GM19372 (cell line): ENCODE measurements around the gene ECT2.
"Not testable (repeated sequence)": the region's sequence is repeated elsewhere in the genome, so short reads cannot be mapped to it uniquely, and the experiment has no call there.

Experiments used
- ATAC-seq: cut with Tn5 transposase; IDR thresholded peaks from one replicate; pipeline ENCODE4 v1.9.1; 2021; ENCODE audit warnings: mild to moderate bottlenecking, low read depth, moderate library complexity; ENCODE audit not compliant: unreplicated experiment

Gene ECT2, protein sequence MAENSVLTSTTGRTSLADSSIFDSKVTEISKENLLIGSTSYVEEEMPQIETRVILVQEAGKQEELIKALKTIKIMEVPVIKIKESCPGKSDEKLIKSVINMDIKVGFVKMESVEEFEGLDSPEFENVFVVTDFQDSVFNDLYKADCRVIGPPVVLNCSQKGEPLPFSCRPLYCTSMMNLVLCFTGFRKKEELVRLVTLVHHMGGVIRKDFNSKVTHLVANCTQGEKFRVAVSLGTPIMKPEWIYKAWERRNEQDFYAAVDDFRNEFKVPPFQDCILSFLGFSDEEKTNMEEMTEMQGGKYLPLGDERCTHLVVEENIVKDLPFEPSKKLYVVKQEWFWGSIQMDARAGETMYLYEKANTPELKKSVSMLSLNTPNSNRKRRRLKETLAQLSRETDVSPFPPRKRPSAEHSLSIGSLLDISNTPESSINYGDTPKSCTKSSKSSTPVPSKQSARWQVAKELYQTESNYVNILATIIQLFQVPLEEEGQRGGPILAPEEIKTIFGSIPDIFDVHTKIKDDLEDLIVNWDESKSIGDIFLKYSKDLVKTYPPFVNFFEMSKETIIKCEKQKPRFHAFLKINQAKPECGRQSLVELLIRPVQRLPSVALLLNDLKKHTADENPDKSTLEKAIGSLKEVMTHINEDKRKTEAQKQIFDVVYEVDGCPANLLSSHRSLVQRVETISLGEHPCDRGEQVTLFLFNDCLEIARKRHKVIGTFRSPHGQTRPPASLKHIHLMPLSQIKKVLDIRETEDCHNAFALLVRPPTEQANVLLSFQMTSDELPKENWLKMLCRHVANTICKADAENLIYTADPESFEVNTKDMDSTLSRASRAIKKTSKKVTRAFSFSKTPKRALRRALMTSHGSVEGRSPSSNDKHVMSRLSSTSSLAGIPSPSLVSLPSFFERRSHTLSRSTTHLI

DNA sequence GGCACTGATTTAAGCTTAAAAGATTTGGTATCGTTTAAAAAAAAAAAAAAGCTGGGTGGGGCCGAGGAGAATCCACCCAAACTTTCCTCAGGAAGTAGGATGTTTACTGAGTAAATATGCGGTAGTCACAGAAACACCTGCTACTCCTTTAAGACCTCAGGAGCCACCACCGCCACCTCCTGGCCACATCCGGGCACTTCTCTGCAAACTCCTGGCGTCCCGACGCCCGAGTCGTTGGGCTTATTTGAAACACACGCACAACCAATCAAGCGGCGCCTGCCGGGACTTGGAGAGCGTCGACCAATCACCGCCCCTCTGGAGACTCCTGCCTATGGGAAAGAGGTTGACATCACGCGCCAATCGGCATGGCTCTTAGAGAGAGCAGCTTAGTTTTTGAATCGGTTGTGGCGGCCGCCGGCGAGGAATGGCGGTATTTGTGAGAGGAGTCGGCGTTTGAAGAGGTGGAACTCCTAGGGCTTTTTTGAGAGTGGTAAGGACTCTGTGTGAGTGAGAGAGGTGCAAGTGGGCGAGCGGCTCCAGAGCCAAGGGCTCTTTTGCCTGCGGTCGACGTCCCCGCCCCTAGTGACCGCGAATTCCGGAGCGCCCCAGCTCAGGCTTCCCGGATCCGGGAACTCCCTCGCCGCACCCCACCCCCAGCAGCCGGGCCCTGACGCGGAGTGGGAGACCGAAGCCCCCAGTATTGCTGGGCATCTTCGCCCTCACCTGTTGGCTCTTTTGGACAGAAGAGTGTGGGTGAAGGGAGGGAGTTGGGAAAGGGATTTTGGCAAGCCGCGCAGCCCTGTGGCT lies at the start of gene ECT2:
ECT2 (plus strand) TSS at position 359 of the 807 bp plus-strand sequence. CDS start 3,805 bp downstream, outside the sequence.
- peak; percentile 95 for ATAC-seq

DNA sequence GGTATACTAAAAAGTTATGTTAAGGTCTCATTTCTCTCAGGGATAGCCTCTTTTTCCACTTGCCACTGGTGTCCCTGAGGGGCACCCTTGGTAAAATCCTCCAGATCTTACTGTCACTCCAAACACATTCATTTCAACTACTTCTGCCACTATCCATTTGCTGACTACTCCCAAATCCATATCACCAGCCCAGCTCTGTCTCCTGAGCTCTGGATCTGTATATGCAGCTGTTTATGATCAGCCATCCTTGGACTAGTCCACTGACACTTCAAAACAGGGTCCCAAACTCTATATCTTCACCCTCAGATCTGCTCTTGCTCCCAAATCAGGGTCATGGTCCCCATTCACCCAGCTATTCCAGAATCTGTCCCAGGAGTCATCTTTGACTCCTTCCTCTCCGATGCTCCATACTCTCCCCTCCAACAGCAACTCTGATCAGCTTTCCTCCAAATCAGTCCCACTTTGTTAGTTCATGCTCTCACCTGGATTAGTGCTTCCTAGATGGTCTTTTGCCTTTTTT lies 49.5 kb upstream of the ECT2 start:
- no peak for ATAC-seq

DNA sequence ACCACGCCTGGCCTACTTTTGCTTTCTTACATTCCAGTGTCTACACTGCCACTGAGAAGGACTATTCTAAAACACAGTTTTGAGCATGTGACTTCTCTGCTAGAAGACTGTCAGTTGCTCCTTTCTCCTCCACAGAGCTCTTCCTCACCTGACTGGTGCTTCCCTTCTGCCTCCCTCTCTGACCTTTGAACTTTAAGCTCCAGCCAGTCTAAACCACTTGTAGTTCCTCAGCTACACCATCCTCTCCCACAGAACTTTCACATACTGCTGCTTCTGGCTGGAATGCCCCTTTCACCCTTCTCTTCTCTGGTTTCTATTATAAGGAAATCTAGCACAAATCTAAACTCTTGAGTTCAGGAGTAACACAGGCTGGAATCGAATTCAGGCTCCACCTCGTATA lies 48.8 kb upstream of the ECT2 start:
- ATAC-seq = no peak

DNA sequence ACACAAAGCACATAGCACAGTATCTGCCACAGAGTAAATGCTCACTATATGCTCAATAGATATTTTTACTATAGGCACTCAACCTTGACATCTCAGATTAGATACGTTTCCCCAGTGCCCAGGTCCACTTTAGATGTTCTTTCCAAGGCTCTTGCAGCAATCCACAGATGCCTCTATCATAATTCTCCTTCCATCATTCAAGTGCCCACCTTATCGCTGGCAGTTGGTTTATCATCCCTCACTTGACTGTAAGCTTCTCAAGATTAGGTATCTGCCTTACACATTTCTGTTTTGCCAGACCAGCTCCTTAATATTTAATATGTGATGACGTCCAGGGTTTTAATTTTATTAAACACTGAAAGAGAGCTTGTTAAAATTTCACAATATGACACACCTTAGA lies 48.3 kb upstream of the ECT2 start:
- no peak for ATAC-seq

DNA sequence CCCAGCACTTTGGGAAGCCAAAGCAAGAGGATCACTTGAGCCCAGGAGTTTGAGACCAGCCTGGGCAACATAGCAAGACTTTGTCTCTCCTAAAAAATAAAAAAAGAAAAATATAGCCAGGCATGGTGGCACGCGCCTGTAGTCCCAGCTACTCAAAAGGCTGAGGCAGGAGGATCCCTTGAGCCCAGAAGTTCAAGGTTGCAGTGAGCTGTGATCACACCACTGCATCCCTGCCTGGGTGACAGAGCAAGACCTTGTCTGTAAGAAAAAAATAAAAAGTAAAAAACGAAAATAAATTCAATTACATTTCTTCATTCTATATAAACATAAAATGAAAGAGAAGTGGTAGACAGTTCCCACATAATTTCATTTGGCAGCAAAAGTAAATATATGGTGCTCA lies 47.8 kb upstream of the ECT2 start:
- not testable (repeated sequence) for ATAC-seq

DNA sequence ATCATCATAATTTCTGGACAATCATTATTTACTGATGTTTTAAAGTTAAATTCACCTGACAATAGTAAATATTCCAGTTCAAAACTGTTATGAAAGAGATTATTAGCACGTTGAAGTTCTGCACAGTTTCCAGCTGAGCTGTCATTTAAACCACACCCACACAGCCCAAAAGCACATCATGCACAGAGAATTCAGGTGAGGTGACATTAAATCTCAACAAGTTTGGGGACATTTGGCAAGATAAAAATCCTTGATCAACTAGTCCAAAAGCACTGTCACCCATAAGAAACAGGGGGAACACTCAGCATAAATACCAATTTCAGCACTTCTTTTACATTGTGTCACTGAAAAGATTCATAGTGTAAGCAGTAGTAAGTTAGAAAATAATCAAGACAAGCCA lies 46.5 kb upstream of the ECT2 start:
- no peak for ATAC-seq

DNA sequence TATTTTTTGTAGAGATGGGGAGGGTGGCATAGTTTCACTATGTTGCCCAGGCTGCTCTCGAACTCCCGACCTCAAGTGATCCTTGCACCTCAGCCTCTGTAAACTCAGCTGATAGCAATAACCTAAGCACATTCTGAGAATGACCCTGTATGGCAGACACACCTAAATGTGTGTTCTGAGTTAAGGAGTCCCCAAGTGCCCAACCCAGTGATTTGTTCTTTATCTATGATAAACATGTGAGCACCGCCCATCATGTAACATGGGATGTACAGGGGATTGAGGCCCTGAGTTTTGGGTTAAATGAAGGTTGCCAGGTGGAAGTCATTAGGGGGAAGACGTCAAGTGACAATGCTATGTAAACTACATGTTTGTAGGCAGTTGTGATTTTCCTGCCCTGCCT lies 45.4 kb upstream of the ECT2 start:
- ATAC-seq = no peak

DNA sequence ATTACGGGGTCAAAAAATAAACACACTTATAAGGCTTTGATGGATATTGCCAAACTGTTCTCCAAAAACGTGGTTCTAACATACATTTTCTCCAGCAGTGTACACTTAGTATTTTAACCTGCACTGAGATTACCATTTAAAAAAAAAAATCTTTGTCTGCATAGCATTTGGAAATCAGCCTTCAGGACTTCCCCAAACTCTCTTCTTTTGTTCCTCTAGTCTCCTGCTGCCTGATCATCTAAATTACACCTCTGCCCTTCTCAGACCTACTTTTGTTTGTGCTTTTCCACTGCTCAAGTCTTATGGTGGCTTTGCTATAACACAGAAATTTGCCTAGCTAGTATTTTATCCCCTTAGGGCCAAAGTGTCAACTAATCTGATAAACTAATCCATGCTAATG lies 43.5 kb upstream of the ECT2 start:
- ATAC-seq = no peak

DNA sequence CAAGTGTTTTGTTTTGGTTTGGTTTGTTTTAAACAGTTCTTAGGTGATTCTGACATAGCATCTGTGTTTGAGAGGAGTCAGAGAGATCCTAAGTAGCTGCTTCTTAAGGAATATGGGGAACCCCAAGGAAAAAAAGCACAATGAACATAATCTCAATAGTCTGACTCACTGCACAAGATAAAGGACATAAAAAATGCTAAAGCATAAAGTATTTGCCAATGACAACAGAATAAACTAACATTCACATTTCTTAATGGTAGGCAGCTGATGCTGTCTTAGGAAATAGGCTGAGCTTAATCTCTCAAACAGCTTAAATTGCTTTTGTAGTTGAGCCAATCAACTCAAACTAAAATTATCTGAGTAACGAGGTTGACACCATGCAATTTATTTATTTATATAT lies 42.6 kb upstream of the ECT2 start:
- ATAC-seq = no peak

DNA sequence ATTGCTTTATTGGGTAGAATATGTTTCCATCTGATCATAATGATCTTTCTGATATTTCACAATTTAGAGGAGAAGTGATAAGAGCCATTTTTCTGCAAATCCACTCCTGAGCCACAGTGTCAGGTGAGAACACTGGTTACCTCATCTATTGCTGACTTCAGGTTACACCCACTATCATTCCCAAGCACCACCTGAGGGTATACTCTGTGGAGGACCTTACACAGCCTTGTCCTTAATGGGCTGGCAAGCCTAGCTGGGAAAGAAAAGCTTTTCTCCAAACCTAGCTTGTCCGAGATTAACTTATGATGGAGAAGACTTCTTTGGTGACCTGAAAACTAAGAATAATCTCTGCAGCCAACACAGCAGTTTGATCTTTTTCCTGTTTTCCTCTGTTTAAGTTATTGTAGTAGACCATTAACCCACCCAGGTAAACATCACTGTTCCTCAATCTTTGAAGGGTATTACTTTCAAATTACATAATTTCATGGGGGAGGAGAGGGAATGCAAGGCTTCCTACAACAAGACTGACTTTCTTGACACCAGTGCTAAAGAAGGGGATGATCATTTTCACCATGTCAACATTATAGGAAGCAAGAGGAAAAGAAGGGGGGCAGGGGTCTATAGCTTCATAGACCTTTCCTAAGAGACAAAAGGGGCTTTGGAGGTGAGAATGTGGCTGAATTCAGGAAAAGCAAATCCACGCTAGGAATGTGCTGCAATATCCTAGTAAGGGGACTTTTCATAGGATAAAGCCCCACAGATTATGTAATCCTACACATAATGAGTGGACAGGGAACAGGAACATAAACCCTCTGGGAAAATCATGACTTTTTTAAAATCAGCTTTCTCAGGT lies 41.4 kb upstream of the ECT2 start:
- no peak for ATAC-seq

DNA sequence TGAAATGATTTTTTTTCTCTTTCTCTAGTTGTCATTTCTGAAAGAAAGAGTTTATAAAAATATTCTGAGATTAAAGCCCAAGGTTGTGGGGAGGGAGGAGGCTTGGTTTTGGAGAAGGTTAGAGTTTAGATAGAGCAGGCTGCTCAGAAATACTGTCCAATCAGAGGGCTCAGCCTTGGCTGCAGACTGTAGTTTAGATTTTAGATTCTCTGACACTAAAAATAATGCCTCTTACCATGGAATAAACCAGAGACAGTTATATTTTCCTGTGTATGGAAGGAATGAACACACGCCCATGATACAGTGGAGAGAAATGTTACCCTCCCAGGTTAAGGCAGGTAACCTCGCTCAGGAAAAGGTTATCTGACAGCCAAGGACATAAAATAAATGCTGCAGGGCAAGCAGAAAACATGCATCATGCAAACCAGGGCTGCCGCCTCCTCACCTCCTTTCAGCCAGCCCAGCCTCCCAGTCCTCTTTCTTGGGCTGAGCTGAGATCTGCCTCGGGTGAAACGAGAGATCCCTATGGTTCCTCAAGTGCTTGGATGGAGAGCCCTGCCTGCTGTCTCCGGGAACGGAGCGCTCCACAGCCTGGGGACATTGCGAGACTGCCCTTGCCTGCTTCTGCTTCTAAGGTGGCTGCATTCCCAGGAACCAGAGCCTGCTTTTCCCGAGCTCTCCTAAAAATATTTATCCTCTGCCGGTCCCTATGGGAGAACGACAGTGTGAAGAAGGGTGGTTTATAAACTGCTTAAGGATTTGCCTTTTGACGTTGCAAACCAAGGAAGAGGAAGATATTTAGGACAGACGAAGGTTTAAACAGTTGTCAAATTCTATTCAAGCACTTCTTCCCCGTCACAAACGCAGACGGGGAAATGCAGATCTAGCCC lies 40.5 kb upstream of the ECT2 start:
- ATAC-seq = peak; percentile 1

DNA sequence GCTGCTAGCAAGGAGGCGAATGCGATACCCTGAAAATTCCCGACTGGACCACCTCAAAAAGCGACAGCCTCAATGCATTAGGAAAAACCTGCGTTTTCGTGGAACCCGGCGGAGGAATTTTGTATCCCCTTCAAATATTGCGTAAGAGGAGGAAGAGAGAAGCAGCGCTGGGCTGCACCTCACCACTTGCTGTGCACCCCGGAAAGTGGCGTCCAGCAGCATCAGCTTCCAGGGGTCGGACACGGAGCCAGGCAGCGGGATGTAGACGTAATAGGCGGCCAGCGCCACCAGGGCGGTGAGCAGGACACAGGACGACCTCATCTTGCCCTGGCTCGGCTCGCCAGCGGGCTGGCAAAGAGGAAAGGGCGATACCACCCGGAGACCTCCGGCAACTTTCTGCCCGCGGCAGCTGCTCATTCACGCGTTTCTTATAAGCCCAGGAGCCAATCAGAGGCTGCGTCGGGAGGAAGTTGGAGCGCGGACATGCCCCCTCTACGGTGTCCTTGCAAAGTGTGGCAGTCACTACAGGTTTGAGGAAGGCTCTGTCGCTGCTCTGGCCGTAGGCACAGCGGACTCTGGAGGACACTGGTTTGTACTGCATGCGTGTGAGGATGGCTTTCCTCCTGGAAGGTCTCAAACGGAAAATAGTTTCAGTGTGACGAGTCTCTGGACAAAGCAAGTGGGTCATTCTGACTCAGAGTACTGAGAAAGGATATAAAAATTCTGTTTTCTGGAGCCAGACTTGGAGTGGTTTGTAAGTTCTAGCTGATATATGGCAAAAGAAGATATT lies 39.7 kb upstream of the ECT2 start, which contains the start of gene NCEH1:
NCEH1 (minus strand) TSS at position 404 of the 790 bp plus-strand sequence; CDS start at position 321, 83 bp downstream.
- ATAC-seq = peak; percentile 99

DNA sequence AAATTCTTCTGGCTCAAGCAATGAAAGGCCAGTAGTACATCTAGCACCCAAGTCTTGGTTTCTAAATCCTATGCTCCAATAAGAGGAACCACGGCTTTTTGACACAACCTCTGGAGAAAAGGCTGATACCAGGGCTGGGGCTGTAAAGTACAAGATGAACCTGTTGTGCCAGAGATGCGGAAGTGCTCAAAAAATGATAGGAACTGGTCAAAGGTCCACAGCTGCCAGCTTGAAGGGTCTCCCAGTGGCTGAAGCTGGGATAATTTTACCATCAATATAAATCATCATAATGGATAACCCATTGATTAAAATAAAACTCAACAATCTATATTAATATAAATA lies 39.1 kb upstream of the ECT2 start:
- ATAC-seq = peak; percentile 0

DNA sequence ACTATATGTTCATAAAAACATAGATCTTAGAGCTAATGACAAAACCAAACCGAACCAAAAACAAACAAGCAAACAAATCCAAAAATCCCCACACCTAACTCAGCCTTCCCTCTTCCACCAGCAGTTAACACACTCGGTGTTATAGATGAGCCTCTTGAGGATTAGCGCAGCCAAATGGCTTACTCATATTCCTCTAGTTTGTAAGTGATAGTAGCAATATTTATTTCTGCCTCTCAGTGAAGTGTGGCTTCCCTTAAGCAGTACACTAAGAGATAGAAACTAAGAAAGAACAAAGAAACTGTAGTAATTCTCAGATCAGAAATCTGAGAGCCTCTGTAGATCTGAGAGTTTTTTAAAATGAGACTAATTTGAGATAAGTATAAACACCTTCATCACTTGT lies 37.2 kb upstream of the ECT2 start:
- ATAC-seq = no peak

DNA sequence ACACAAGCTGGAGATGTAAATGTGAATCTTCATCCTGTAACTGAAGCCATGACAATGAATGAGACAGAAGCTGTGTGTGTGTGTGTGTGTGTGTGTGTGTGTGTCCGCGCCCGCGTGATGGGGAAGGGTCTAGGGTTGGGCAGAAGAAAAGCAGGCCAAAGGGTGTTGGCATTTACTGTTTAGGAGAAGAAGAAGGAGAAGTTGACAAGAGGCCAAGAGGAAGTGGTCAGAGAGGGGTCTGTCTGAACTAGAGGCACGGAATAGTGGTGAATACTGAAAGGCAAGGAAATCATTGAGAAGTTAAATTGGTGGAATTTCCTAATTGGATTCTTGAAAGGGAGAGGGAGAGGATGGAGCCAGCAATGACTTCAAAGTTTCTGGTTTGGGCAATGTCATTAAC lies 34.0 kb upstream of the ECT2 start:
- ATAC-seq = no peak

DNA sequence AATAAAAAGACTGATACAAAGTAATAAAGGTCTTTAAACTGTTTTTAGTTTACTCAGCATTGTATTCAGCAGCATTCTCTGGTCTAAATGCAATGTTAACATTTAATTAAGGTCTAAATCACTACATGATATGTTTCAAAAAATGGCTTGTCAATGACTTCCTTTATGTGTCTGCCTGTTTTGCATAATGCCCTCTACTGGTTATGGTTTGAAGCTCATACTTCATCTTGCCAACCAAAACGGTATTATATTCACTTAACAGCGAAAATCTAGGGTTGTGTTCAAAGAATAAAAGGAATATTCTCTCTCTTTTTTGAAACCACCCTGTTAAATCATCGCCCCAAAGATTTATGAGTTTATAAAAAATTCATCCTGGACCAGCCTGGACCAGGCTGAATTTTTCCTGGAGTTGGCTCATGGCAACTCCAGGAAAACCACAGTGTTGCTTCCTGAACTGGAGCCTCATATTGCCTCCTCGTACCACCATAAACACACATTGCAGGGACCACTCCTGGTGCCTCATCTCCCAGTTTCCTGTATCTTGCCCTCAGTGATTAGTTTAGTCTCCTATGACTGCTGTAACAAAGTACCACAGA lies 32.9 kb upstream of the ECT2 start:
- no peak for ATAC-seq

DNA sequence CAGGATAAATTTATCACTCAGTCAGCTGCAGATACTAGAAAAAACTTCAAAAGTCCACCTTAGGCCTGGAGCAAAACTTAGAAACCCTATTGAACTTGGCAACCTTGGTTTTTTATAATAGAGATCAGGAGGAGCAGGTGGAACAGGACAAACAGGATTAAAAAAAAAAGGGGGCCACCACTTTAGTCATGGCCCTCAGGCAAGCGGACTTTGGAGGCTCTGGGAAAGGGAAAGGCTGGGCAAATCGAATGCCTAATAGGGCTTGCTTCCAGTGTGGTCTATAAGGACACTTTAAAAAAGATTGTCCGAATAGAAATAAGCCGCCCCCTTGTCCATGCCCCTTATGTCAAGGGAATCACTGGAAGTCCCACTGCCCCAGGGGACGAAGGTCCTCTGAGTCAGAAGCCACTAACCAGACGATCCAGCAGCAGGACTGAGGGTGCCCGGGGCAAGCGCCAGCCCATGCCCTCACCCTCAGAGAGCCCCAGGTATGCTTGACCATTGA lies 27.9 kb upstream of the ECT2 start:
- not testable (repeated sequence) for ATAC-seq
